Measurements from ENCODE around the gene ISY1.
"Not testable (repeated sequence)": the region's sequence is repeated elsewhere in the genome, so short reads cannot be mapped to it uniquely, and the experiment has no call there.

Gene ISY1

DNA sequence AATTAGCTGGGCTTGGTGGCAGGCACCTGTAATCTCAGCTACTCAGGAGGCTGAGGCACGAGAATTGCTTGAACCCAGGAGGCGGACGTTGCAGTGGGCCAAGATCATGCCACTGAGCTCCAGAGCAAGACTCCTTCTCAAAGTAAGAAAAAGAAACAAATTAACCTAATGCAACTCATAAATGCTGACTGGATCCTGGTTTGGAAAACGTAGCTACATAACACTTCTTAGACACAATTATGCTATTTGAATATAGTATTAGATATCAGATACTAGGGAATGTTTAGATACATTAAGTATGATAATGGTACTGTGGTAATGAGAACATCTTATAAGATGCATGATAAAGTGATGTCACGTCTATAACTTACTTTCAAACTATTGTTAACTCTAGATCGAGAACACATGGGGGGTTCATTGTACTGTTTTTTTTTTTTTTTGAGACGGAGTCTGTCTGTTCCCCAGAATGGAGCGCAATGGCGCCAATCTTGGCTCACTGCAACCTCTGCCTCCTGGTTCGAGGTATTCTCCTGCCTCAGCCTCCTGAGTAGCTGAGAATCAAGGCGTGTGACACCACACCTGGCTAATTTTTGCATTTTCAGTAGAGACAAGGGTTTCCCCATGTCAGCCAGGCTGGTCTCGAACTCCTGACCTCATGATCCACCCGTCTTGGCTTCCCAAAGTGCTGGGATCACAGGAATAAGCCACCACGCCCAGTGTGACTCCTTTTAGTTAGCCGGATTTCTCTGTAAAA, 5.9 kb upstream of the ISY1 start:
- no peak for DNase-seq

DNA sequence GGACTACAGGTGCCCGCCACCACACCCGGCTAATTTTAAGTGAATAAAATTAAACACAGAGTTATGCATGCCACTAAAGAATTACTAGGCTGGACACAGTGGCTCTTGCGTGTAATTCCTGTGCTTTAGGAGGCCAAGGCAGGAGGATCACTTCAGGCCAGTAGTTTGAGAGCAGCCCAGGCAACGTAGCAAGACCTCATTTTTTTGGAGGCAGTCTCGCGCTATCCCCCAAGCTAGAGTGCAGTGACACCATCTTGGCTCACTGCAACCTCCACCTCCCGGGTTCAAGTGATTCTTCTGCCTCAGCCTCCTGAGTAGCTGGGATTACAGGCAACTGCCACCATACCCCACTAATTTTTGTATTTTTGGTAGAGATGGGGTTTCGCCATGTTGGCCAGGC, 4.7 kb upstream of the ISY1 start:
- DNase-seq = not testable (repeated sequence)

DNA sequence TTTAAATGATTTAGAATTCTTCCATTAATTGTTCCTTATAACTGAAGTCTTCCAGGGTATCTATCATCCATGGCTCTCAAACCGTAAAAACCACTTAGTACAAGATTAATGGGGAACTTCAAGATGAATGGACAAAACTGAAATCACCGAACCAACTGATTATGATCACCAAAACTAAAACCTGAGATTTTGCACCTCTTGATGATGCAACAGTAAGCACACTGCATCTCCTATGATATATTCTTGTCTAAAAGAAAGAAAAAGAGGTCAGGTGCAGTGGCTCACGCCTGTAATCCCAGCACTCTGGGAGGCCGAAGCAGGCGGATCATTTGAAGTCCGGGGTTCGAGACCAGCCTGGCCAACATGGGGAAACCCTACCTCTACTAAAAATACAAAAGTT, 3.6 kb upstream of the ISY1 start:
- DNase-seq = no peak

DNA sequence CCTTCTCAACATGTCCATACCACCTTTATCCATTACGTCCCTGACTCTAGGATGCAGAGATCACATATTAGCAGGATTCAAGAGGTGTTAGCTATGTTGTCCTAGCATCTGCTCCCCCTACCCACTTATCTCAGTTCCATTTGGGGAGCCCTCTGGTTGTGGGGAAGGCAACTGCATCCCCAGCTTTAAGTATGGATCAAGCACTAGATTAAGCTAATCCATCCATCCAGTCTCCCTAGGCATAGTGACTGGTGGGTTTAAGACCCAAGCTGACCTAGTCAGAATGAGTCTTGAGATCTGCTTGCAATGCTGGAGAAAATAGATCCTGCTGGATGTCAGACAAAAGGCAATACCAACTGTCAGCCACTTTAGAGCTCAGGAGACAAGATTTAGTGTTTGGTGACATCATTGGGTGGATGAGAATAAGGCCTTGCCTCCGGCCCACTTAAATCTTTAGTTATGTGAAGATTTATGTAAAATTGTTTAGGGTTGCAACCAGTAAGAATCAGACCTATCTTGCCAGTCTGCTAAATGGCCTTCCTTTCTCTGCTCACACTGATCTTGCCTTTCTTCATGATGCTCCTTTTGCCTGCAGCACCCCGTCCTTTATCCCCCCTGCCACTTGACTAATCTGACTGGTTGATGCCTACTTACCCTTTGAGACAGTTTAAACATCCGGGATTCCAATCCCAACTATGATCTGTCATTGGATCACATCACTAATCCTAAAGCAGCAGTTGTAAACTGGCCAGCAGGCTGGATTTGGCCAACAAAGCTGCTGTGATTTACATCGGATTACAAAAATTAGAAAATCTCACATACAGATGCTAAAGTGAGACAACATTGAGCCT, 2.1 kb upstream of the ISY1 start:
- no peak for DNase-seq

DNA sequence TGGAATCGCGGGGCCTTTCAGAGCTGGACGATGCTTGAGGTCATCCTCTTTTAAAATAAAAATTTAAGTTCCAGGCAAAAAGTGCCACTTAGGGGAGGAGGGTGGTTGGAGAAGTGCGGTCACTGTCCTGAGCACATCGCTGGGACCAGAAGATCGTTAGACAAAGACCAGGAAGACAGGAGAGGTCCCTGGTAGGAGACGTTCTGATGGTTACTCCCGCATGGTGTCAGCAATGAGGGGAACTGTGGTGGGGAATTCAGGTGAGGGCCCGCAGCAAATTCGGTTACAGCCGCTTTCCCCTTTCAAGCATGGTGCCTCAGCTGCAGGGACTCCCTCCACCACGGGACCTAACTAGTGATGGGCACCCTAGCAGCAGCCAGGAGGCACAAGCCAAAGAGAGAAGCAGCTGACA, 1.0 kb upstream of the ISY1 start:
- peak; percentile 58 for DNase-seq

DNA sequence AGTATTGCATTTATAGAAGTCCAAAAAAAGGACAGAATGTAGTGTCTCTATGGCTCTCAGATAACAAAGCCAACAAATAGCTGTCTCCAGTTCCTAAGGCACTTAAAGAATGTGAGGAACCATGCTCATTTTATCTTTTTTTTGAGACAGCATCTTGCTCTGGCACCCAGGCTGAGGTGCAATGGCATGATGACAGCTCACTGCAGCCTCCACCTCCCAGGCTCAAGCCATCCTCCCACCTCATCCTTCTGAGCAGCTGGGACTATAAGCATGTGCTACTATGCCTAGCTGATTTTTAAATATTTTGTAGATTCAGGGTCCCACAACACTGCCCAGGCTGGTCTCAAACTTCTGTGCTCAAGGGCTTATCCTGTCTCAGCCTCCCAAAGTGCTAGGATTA, 16.1 kb downstream of the ISY1 start:
- DNase-seq = no peak

DNA sequence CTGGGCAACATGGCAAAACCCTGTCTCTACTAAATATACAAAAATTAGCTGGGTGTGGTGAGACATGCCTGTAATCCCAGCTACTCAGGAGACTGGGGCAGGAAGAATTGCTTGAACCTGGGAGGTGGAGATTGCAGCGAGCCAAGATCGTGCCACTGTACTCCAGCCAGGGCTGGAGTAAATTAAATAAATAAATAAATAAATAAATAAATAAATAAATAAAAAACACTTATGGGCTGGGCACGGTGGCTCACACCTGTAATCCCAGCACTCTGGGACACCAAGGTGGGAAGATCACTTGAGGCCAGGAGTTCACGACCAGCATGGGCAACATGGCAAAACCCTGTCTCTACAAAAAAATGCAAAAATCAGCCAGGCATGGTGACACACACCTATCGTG, 19.9 kb downstream of the ISY1 start:
- DNase-seq = not testable (repeated sequence)

DNA sequence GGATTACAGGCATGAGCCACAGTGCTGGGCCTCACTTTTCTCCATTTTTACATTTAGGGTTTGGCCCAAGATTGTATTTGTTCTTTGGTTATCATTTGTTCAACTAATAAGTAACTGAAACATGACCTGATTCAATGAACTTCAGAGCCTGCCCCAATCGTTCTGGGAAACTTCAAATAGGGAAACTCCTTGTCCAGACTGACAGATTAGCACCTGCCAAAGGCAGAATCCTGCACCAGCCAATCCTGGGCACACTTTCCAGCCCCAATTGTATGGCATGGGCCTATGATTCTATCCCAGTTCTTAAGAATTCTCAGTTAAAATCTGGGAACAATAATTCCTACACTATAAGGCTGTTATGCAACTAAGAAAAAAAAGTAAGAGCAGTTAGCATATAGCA, 21.0 kb downstream of the ISY1 start:
- no peak for DNase-seq

DNA sequence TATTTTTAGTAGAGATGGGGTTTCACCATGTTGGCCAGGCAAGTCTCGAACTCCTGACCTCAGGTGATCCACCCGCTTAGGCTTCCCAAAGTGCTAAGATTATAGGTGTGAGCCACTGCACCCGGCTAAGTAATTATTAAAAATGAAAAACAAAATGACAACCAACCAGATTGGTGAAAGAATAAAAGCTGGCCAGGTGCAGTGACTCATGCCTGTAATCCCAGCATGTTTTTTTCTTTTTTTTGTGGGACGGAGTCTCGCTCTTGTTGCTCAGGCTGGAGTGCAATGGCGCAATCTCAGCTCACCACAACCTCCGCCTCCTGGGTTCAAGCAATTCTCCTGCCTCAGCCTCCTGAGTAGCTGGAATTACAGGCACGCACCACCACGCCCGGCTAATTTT, 24.6 kb downstream of the ISY1 start:
- DNase-seq = not testable (repeated sequence)

DNA sequence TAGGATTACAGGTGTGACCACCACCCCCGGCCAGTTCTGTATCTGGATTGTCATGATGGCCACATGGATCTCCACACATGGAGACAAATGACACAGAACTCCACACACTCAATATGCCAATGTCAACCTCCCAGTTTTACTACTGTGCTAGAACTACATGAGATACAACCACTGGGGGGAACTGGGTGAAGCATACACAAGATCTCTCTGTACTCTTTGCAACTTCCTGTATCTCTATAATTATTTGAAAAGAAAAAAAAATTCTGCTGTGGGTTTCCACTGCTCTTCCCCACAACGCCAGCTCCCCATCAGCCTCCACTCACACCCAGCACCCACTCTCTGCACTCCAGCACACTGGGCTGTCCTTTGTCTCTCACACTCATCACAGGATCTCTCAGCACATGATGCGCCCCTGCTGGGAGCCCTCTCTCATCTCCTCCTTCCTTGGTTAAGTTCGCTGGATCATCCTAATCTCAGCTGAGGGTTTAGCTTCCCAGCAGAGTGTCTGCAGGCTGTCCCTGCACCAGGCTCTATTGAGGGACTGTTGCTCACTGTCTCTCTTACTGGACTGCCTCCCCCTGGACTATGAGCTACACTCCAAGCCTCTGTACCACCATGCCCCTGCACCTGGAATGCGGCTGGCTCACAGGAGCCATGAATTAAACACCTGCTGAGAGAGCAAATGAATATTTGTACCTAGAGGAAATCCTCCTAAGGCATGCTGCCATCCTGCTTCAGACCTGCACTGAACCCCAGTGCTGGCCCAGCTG, 28.6 kb downstream of the ISY1 start:
- DNase-seq = no peak

DNA sequence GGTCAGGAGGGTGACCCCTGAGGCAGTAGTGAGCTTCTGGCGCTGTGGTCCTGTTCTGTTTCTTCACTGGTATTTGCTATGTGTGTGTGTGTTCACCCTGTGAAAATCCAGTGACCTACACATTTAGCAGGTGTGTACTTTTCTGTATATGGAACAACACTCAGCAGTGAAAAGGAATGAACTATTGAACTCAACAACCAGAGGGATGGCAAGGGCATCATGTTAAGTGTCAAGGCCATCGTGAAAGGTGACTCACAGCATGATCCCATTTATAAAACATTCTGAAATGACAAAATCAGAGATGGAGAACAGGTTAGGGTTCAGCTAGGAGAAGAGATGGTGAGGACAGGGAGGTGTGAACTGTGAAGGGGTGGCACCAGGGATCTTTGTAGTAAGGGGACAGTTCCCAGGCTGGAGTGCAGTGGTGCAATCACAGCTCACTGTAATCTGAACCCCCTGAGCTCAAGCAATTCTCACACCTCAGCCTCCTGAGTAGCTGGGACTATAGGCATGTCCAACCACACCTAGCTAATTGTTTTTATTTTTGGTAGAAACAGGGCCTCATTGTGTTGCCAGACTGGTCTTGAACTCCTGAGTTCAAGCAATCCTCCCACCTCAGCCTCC, 29.3 kb downstream of the ISY1 start:
- no peak for DNase-seq

DNA sequence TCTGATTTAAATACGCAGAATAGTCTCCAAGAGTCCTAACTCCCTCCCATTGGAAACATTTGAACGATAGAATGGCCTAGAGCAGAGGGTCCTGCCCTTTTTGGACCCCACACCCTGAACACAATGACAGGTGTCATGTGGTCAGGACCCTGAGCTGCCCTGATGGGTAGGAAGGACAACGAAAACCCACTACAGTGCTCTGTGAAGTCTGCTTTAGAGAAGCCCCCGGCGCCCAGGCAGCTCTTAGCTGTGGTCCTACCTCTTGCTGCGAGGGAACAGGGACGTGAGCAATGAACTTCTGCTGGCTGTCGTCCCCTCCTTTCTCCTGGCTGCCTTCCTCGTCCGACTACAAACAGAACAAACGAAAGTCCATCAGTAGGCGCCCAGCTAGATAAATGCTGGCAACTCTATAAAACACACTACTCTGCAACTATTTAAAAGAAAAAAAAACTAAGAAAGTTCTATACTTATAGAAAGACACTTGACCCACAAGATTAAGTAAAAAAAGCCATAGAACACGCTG, 30.5 kb downstream of the ISY1 start:
- DNase-seq = no peak

DNA sequence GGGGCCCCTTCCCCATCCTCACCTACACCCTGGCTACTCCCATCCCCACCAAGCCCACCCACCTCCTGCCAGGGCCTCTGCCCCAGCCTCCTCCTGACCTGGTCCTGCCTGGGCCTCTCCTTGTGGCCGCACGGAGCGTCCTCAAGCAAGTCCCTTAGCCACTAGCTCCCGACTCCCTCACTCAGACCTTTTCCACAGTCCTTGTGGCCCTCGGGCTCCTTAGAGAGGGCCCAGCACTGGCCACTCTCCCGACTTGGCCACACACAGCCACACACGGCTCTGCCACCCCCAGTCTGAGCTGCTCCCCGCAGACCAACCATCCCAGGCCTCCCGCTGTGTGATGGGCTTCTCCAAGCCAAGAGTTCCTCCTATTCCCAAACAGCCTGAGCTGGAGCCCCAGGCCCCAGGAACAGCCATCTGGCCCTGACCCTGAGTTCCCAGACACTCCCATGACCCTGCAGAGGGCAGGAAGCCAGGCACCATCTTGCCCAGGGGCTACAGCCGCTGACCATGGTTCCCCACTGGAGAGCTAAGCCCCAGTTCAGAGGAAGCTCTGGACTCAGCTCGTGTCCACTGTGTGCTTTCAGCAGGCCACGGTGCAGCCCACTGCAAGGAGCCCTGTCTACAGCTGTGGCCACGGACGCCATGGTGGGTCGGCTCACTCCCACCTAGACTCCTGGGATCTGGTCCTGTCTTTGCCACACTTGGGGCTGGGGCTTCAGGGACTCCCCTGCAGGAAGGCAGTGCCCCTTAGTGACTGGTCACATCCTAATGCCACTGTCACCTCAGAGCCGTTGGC, 32.3 kb downstream of the ISY1 start:
- no peak for DNase-seq

DNA sequence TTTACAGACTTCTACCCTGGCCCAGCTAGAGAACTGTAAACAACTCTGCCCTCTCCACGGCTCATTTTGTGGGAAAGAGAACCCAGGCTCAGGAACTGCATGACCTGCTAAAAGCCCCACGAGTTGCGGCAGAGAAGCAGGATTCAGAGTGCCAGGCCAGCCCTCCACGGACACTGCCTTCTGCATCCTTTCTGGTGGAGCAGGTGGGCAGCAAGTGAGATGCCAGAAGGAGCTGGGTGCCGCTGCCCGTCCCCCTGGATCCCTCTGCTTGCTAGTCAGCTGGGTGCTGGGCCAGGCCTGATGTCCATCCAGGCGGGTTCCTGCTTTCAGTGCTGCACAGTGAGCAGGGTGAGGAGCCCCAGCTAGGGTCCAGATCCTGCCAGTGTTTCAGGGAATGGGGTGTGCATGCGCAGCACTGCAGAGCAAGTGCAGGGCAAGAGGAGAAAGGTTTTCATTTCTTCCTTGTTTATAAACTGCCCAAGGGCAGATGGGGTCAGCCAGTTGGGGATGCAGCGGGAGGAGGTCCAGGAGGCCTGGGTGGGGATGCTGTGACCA, 34.1 kb downstream of the ISY1 start:
- no peak for DNase-seq

DNA sequence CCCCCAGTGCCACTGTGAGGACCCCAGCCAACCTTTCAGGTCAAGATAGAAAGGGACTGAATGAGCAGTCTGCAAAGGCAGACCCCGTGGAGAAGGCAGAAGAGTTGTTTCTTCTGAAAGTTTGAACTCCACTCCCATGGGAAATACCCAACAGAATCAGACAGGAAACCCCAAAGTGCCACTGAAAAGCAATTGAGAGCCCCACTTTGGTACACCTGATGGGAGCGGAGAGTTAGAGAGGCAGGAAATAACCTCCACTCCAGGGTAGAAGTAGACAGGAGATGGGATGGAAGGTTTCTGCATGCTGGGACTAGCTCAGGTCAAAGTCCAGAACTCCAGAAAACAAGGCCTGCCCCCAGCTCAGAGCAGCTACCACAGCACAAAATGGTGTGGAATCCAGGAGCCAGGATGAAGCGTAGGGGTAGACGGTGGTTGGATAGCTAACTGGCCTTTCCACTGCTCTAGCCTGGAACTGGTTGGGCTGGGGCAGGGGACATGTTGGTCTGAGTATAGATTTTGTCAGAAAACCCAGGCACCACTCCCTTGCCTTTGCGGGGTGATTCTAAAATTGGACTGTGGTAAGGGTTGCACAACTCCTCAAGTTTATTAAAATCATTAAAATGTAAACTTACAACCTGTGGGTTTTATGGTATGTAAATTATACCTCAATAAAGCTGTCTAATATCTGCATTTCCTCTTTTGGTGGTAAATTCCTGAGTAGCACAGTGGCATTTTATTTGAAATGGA, 37.4 kb downstream of the ISY1 start:
- DNase-seq = no peak

DNA sequence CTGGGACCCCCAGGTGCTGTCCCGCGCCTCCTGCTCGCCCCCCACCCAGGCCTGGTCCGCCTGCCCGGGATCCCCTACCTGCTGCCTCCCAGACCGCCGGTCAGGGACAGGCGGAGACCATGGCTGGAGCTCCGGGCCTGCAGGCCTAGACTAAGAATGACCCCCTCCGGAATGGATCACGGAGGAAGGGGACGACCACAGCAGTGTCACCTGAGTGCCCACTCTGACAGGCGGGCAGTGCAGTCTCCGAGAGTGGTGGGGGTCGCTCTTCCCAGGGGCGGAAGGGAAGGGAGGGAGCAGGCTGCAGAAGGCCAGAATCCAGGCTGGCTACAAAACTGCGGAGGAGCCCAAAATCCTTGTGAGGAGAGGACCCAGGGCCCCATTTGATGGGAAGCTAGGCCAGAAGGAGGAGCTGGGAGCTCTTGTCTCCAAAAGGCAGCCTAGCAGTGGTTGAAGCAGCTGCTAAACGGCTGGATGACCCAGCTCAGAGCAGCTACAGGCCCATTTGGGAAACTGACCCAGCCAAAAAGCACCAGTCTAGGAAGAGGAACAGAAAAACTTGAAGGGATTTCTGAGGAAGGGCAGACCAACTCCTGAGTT, 38.4 kb downstream of the ISY1 start:
- no peak for DNase-seq

DNA sequence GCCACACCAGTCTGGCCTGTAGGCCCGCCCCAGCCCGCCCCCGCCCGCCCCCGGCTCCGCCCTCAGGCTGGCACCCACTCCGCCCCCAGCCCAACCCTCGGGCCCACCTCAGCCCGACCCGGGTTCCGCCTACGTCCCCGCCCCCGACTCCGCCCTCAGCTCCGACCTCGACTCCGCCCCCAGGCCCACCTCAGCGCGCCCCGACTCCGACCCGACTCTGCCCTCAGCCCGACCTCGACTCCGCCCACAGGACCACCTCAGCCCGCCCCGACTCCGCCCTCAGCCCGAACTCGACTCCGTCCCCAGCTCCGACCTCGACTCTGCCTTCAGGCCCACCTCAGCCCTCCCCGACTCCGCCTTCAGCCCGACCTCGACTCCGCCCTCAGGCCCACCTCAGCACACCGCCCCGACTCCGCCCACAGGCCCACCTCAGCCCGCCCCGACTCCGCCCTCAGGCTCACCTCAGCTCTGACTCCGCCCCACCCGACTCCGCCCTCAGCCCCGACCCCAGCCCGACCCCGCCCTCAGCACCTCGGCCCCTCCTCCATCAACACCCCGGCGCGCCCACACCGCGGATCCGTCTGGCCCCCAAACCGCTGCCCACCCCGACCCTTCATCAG, 39.0 kb downstream of the ISY1 start, which contains the start of gene RAB43:
Gene RAB43 (minus strand): TSS at position 13 of the 620 bp plus-strand sequence. CDS start 315 bp downstream, outside the sequence.
- peak; percentile 96 for DNase-seq

DNA sequence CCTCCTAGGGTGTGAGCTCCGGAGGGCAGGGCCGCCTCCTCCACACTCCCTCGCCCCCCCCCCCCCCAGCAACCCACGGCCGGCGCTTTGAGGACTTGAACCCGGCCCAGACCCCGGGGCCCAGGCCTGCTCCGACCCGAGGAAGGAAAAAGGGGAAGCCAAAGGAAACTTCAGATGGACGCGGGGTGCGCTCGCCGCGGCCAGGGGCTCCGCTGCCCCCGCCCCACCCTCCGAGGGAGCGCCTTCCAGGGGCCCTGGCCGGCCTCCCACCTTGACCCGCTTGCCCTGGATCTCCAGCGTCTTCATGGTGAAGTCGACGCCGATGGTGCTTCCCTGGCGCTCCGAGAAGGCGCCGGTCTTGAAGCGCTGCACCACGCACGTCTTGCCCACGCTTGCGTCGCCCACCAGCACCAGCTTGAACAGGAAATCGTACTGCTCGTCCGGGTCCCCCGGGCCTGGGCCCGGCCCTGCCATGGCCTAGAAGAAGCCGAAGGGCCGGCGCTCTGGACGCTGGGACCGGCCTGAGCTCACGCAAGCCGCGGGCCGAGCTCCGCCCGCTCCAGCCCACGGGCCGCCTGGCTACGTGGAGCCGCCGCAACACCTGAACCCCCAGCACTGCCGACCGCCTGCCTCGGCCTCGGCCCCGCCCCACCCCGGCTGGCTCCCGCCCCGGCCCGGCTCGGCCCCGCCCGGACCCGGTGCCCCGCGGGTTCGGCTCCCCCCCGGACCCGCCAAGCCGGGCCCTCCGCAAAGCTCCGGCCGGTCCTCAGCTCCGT, 39.7 kb downstream of the ISY1 start:
- DNase-seq = no peak

All from right forelimb (tissue), 1 donor.